ENCODE results near the gene RFFL. TPM values are rescaled to one million over a fixed set of nuclear protein-coding genes. Genes with fewer than 3 reads are reported as not detected.

Gene RFFL
- total RNA-seq, 1 donor from 2014 or later, result 34.1 TPM

DNA sequence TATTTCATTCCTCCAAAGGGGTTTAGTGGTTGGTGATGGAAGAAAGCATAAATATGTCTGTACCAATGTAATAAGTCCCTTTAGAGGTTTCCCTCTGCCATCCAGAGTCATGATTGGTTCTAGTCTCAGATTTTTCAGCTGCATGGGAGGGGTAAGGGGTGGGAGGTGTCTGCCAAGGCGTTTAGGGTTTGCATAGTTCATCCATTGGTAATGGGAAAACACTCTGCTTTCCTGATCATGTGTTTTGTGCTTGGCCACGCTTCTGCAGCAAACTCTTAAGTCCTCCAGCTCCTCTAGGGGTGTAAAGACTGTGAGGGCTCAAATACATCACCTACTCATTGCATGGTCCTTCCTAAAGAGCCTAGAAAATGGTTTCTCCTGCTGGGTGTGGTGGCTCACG is 53.4 kb downstream of the RFFL start:
- H3K9me3 Mint-ChIP-seq, result no peaks in the 10 kb centered on the region
- POLR2A ChIA-PET, result interaction anchor here (0.7 to 0.9 kb wide), 3 partner anchors 23 to 79 kb away, joined by 3 to 4 read pairs (median 3); no protein-coding TSS in a partner anchor

GRCh38 chr17:35006961-35007360 is 56.5 kb downstream of the RFFL start:
- DNase-seq (no peak), ATAC-seq (ENCODE audit: low read depth) (no peak)
- Mint-ChIP-seq H3K27ac (peak overlapping the region; percentile 7), H3K4me3 (no peak overlapping the region), H3K4me1 (no peaks in the 10 kb centered on the region), H3K9me3 (no peaks in the 10 kb centered on the region), H3K27me3 (no peaks in the 10 kb centered on the region), H3K36me3 (ENCODE audit: low read depth) (peaks cover 76% of the 10 kb centered on the region)
- CTCF ChIA-PET, result no interaction called here
- POLR2A ChIA-PET, result no interaction called here
- intact Hi-C loops (cut with micrococcal nuclease), result no loop called here
- TF ChIP-seq CTCF (IDR thresholded peaks at IDR 0.05), result no peak

More for the DNA sequence above, 53.4 kb downstream of the RFFL start:
- no peak overlapping the region for H3K4me3 Mint-ChIP-seq
- intact Hi-C loops (cut with micrococcal nuclease), result no loop called here
- DNase-seq (no peak), ATAC-seq (ENCODE audit: low read depth) (no peak)
- CTCF ChIA-PET, result no interaction called here
- no peak overlapping the region for H3K27ac Mint-ChIP-seq
- no peak for TF ChIP-seq CTCF (IDR thresholded peaks at IDR 0.05)
- H3K27me3 Mint-ChIP-seq, result no peaks in the 10 kb centered on the region
- peaks cover 74% of the 10 kb centered on the region for H3K36me3 Mint-ChIP-seq (ENCODE audit: low read depth)
- H3K4me1 Mint-ChIP-seq, result no peaks in the 10 kb centered on the region

GRCh38 chr17:35006345-35006744 is 57.2 kb downstream of the RFFL start:
- no peak overlapping the region for H3K4me3 Mint-ChIP-seq
- ChIA-PET CTCF (no interaction called here), POLR2A (no interaction called here)
- H3K27ac Mint-ChIP-seq, result no peak overlapping the region
- peaks cover 76% of the 10 kb centered on the region for H3K36me3 Mint-ChIP-seq (ENCODE audit: low read depth)
- H3K4me1 Mint-ChIP-seq, result no peaks in the 10 kb centered on the region
- DNase-seq (no peak), ATAC-seq (ENCODE audit: low read depth) (no peak)
- intact Hi-C loops (cut with micrococcal nuclease), result no loop called here
- no peak for TF ChIP-seq CTCF (IDR thresholded peaks at IDR 0.05)
- H3K9me3 Mint-ChIP-seq, result no peaks in the 10 kb centered on the region
- no peaks in the 10 kb centered on the region for H3K27me3 Mint-ChIP-seq

DNA sequence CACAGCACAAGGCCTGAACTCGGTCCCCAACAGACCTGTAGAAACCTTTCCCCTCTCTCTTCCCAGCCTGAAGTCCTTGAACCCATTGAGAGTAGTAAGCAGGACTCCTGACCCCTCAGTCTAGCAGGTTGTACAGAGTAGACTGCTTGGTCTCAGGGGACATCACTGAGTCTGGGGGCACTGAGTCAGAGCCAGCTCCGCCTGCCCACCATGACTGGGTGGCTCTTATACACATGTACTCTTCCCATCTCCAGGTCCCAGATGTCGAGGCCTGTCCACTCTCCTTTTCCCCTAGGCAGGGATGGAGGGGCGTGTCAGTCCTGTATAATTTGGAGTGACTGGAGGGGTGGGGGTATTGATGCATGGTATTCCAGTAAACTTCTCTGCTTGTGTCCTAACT is 59.7 kb downstream of the RFFL start:
- Mint-ChIP-seq H3K9me3 (no peaks in the 10 kb centered on the region), H3K36me3 (ENCODE audit: low read depth) (peaks cover 68% of the 10 kb centered on the region), H3K4me3 (no peak overlapping the region), H3K4me1 (no peaks in the 10 kb centered on the region), H3K27ac (no peak overlapping the region), H3K27me3 (no peaks in the 10 kb centered on the region)
- ChIA-PET POLR2A (no interaction called here), CTCF (no interaction called here)
- no peak for ATAC-seq (ENCODE audit: low read depth)
- intact Hi-C loops (cut with micrococcal nuclease), result no loop called here
- DNase-seq, result no peak
- no peak for TF ChIP-seq CTCF (IDR thresholded peaks at IDR 0.05)

GRCh38 chr17:35002876-35003551 is 60.5 kb downstream of the RFFL start:
- H3K36me3 Mint-ChIP-seq (ENCODE audit: low read depth), result peaks cover 70% of the 10 kb centered on the region
- intact Hi-C loops (cut with micrococcal nuclease), result no loop called here
- no peak for TF ChIP-seq CTCF (IDR thresholded peaks at IDR 0.05)
- DNase-seq (no peak), ATAC-seq (ENCODE audit: low read depth) (no peak)
- peaks cover 4% of the 10 kb centered on the region for H3K4me1 Mint-ChIP-seq
- ChIA-PET CTCF (interaction anchor here (1.9 kb wide), 1 partner anchor 117 kb away, joined by 5 read pairs; the partner anchor contains the start of gene RAD51D), POLR2A (no interaction called here)
- H3K27ac Mint-ChIP-seq, result no peak overlapping the region
- no peaks in the 10 kb centered on the region for H3K27me3 Mint-ChIP-seq
- H3K4me3 Mint-ChIP-seq, result no peak overlapping the region
- no peaks in the 10 kb centered on the region for H3K9me3 Mint-ChIP-seq
